H1 (cell line): ENCODE results near the gene R3HDM4.

Source experiments
- GABPA ChIP-seq: IDR thresholded peaks from 2 replicates; pipeline ENCODE4 v1.6.1; 2011; ENCODE audit warnings: mild to moderate bottlenecking, low read length, moderate library complexity, borderline replicate concordance; ENCODE audit not compliant: insufficient read depth
- RAD21 ChIP-seq, 2 experiments: IDR thresholded peaks in 1 of 2; conservative IDR thresholded peaks in 1 of 2; 2 replicates each; pipeline ENCODE4 v1.6.1; 2011; ENCODE audit warnings: low read depth in 2 of 2, low read length in 2 of 2, improper control_type of control experiment in 1 of 2, inconsistent platforms in 1 of 2, mild to moderate bottlenecking in 1 of 2, moderate library complexity in 1 of 2
- TF ChIP-seq, protein P1 (sequence below), 3 experiments: IDR thresholded peaks; 1 replicate in 2 of 3; 2 replicates in 1 of 3; pipeline versions ENCODE4 v1.5.1 to v1.6.1; 2011; ENCODE audit warnings: low read length in 3 of 3, mild to moderate bottlenecking in 3 of 3, inconsistent platforms in 2 of 3, low read depth in 1 of 3, moderate library complexity in 1 of 3; ENCODE audit not compliant: insufficient read depth in 1 of 3; ENCODE audit errors: control extremely low read depth in 1 of 3
- TF ChIP-seq, protein P2 (sequence below): IDR thresholded peaks from 2 replicates; pipeline ENCODE4 v1.6.1; 2012; ENCODE audit warnings: low read length, inconsistent platforms

DNA sequence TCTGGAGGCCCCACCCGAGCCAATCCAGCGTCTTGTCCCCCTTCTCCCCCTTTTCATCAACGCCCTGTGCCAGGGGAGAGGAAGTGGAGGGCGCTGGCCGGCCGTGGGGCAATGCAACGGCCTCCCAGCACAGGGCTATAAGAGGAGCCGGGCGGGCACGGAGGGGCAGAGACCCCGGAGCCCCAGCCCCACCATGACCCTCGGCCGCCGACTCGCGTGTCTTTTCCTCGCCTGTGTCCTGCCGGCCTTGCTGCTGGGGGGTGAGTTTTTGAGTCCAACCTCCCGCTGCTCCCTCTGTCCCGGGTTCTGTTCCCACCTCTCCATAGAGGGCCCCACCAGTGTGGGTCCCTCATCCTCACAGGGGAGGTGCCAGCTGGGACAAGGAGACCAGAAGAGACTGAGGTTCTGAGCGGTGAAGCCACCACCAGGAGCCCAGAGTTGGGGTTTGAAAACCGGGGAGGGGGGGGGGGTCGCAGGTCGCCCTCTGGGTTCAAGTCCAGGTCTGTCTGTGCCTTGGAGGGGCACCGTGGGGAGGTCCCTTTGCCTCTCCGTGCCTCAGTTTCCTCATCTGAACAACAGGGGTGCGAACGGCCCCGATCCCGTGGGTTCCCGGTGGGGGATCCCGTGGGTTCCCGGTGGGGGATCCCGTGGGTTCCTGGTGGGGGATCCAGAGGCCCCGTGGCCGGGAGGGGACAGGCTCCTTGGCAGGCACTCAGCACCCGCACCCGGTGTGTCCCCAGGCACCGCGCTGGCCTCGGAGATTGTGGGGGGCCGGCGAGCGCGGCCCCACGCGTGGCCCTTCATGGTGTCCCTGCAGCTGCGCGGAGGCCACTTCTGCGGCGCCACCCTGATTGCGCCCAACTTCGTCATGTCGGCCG is 60.6 kb downstream of the R3HDM4 start, which contains the start of gene ELANE:
- TF ChIP-seq GABPA (no peak), RAD21 (IDR thresholded peaks at IDR 0.05 in 1 of 2, conservative IDR thresholded peaks at IDR 0.05 in 1 of 2; ENCODE audit: low read depth in 2 of 2, low read length in 2 of 2) (no peak)
- TF ChIP-seq, protein P1, sequence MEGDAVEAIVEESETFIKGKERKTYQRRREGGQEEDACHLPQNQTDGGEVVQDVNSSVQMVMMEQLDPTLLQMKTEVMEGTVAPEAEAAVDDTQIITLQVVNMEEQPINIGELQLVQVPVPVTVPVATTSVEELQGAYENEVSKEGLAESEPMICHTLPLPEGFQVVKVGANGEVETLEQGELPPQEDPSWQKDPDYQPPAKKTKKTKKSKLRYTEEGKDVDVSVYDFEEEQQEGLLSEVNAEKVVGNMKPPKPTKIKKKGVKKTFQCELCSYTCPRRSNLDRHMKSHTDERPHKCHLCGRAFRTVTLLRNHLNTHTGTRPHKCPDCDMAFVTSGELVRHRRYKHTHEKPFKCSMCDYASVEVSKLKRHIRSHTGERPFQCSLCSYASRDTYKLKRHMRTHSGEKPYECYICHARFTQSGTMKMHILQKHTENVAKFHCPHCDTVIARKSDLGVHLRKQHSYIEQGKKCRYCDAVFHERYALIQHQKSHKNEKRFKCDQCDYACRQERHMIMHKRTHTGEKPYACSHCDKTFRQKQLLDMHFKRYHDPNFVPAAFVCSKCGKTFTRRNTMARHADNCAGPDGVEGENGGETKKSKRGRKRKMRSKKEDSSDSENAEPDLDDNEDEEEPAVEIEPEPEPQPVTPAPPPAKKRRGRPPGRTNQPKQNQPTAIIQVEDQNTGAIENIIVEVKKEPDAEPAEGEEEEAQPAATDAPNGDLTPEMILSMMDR (IDR thresholded peaks at IDR 0.05; ENCODE audit: control extremely low read depth in 1 of 3, insufficient read depth in 1 of 3, low read depth in 1 of 3, low read length in 3 of 3), result no peak
- TF ChIP-seq, protein P2, sequence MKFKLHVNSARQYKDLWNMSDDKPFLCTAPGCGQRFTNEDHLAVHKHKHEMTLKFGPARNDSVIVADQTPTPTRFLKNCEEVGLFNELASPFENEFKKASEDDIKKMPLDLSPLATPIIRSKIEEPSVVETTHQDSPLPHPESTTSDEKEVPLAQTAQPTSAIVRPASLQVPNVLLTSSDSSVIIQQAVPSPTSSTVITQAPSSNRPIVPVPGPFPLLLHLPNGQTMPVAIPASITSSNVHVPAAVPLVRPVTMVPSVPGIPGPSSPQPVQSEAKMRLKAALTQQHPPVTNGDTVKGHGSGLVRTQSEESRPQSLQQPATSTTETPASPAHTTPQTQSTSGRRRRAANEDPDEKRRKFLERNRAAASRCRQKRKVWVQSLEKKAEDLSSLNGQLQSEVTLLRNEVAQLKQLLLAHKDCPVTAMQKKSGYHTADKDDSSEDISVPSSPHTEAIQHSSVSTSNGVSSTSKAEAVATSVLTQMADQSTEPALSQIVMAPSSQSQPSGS, result no peak
